NB4 (cell line): ENCODE measurements around the gene CALCOCO1.

Source experiments
- CTCF ChIP-seq: IDR thresholded peaks from one replicate; pipeline ENCODE4 v1.5.1; 2012; ENCODE audit warnings: low read depth, low read length
- MYC ChIP-seq: IDR thresholded peaks from 2 replicates; pipeline ENCODE4 v1.6.1; 2011; ENCODE audit warnings: low read depth, low read length
- POLR2A ChIP-seq: IDR thresholded peaks from 2 replicates; pipeline ENCODE4 v1.6.1; 2011; ENCODE audit warnings: mild to moderate bottlenecking; ENCODE audit not compliant: insufficient read length; ENCODE audit errors: extremely low read depth

GRCh38 chr12:53765891-53766290 is 38.6 kb upstream of the CALCOCO1 start:
- no peak for TF ChIP-seq POLR2A
- TF ChIP-seq MYC = no peak
- TF ChIP-seq CTCF = no peak
